Neural crest cell (in vitro differentiated cells): ENCODE data around the gene PEX7. TPM values are rescaled to one million over a fixed set of nuclear protein-coding genes. Genes with fewer than 3 reads are reported as not detected.

ENCODE experiments used
- DNase-seq: peaks from one replicate; pipeline ENCODE4 v3.0.0; 2021; ENCODE audit warnings: low read depth, mixed read lengths, low spot score
- H3K27ac Mint-ChIP-seq: one replicate; pipeline ENCODE4 v1.8.0; 2021; ENCODE audit warnings: mild to moderate bottlenecking, mixed read lengths; ENCODE audit not compliant: unreplicated experiment
- H3K27me3 Mint-ChIP-seq: 2 replicates; pipeline ENCODE4 v1.8.0; 2021; ENCODE audit warnings: low read depth, mild to moderate bottlenecking, mixed read lengths
- H3K36me3 Mint-ChIP-seq: 2 replicates; pipeline ENCODE4 v1.8.0; 2021; ENCODE audit warnings: low read depth, mild to moderate bottlenecking, mixed read lengths
- H3K4me1 Mint-ChIP-seq: 2 replicates; pipeline ENCODE4 v1.8.0; 2021; ENCODE audit warnings: mixed read lengths
- H3K4me3 Mint-ChIP-seq: one replicate; pipeline ENCODE4 v1.8.0; 2021; ENCODE audit warnings: mild to moderate bottlenecking, mixed read lengths
- H3K9me3 Mint-ChIP-seq: 2 replicates; pipeline ENCODE4 v1.8.0; 2021; ENCODE audit warnings: mixed read lengths
- total RNA-seq: library from RNA; stranded (reverse); gene quantifications from 2 replicates; pipeline ENCODE4 v1.2.1, GENCODE V29; 2021
- TF ChIP-seq, protein P1 (sequence below): fragments of 200-600 bp; sonication (generic); conservative IDR thresholded peaks from 2 replicates; pipeline ENCODE4 v1.5.0; 2021; ENCODE audit warnings: antibody characterized with exemption, mild to moderate bottlenecking

The PEX7 gene
- total RNA-seq, 1 donor from 2014 or later: 5.3 TPM

DNA sequence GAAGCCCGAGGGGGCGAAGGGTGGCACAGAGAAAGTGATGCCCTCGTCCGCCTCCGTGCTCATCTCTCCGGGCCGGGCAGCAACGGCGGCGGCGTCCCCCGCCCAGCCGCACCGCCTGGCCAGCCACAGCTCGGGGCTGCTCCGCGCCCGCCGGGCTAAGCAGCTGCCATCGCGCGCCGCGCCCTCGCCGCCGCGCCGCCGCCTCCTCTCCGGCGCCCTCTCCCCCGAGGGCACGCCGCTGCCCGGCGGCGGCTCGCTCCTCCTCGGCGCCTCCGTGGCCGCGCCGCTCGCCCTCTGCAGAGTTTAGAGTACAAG, 30.3 kb upstream of the PEX7 start:
- no peaks in the 10 kb centered on the region for H3K36me3 Mint-ChIP-seq
- TF ChIP-seq, protein P1, sequence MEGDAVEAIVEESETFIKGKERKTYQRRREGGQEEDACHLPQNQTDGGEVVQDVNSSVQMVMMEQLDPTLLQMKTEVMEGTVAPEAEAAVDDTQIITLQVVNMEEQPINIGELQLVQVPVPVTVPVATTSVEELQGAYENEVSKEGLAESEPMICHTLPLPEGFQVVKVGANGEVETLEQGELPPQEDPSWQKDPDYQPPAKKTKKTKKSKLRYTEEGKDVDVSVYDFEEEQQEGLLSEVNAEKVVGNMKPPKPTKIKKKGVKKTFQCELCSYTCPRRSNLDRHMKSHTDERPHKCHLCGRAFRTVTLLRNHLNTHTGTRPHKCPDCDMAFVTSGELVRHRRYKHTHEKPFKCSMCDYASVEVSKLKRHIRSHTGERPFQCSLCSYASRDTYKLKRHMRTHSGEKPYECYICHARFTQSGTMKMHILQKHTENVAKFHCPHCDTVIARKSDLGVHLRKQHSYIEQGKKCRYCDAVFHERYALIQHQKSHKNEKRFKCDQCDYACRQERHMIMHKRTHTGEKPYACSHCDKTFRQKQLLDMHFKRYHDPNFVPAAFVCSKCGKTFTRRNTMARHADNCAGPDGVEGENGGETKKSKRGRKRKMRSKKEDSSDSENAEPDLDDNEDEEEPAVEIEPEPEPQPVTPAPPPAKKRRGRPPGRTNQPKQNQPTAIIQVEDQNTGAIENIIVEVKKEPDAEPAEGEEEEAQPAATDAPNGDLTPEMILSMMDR: no peak
- H3K27ac Mint-ChIP-seq: no peak overlapping the region
- H3K27me3 Mint-ChIP-seq: peaks cover 84% of the 10 kb centered on the region
- no peak overlapping the region for H3K4me3 Mint-ChIP-seq
- peaks cover 2% of the 10 kb centered on the region for H3K9me3 Mint-ChIP-seq
- peaks cover 11% of the 10 kb centered on the region for H3K4me1 Mint-ChIP-seq
- DNase-seq: no peak

DNA sequence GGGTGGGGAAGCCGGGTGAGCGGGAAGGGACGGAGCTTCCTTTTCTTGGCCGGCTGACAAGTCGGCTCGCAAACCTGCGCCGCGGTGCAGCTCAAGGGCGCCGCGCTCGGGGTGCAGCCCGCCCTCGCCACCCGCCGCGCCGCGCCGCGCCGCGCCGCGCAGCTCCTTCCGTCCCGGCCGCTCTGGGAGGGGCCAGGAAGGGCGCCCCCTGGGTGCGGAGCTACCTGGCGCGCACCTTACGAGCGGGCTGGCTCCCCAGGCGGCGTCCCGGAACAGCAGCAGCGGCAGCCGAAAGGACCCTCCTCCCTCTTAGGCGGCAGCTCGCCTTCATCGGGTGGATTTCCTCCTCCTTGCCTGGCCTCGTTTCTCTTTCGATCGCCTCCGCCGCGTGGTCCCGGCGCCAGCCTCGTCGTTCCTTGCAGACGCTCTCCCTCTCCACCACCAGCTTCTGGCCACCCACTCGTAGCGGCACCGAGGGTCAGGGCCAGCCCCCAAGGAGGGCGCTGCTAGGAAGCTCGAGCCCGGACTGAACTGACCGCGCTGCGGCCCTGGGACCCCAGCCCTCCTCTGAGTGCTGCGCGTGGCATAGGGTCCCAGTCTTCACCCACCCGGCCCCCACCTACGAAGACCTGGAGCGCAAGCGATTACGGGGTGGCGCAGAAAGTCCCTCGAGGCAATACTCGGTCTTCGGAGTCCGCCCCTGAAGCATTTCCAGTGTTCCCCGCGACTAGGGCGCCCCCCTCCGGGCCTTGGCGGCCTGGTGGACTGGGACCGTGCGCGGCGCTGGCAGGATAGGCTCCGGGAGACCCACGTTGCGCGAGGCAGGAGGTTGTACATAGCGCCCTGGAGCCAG, 29.8 kb upstream of the PEX7 start, which contains the start of gene MAP3K5:
MAP3K5 (minus strand) TSS at position 68 of the 853 bp plus-strand sequence. CDS start 320 bp downstream, outside the sequence.
- peak within 1 kb of the TSS; percentile 43 for H3K27ac Mint-ChIP-seq
- TF ChIP-seq, protein P1: peak; percentile 74
- no peaks in the 10 kb centered on the region for H3K36me3 Mint-ChIP-seq
- peak; percentile 75 for DNase-seq
- peak within 1 kb of the TSS; percentile 91 for H3K4me3 Mint-ChIP-seq
- H3K4me1 Mint-ChIP-seq: peaks cover 11% of the 10 kb centered on the region
- peaks cover 6% of the 10 kb centered on the region for H3K9me3 Mint-ChIP-seq
- H3K27me3 Mint-ChIP-seq: peaks cover 82% of the 10 kb centered on the region

DNA sequence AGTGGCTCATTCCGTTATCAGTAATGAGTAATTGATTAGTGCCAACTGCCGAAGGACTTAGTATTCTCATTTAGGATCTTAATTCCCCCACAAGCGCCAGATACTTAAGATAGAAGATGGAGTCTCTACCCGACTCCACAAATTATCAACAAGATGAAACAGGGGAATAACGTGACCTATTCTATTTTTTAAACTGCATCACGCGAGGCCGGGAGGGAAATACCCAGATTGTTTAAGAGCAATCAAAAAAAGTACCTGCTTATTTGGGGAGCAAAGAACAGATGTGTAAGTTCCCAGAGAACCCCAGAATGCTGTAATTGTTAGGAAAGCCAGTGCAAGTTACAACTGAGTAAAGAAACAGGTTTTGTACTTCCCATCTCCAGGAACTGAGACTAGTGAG, 29.0 kb upstream of the PEX7 start:
- Mint-ChIP-seq H3K9me3 (peaks cover 11% of the 10 kb centered on the region), H3K4me3 (peak overlapping the region; percentile 91), H3K27me3 (peaks cover 81% of the 10 kb centered on the region), H3K36me3 (no peaks in the 10 kb centered on the region), H3K4me1 (peaks cover 11% of the 10 kb centered on the region), H3K27ac (no peak overlapping the region)
- DNase-seq: no peak
- TF ChIP-seq, protein P1: no peak

DNA sequence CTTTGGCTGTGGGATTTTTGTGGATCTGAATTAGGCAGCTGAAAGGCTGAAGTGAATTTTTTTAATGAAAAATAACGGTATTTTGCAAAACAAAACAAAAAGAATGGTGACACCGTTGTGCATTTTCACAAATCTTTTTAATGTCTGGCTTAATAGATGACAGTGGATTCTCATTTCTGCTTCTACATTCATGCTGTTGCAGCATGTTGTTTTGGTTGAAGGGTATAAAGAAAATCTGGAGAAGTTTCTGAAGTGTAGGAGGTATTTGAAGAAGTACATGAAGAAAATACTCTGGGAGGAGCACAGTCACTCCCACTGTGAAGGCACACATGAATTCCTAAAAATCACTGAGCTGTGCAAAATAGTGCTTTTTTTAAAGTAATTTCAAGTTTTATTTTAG, 27.0 kb upstream of the PEX7 start:
- Mint-ChIP-seq H3K9me3 (peaks cover 12% of the 10 kb centered on the region), H3K36me3 (no peaks in the 10 kb centered on the region)
- TF ChIP-seq, protein P1: no peak

GRCh38 chr6:136795996-136796395, 26.4 kb upstream of the PEX7 start:
- DNase-seq: no peak
- Mint-ChIP-seq H3K27me3 (peaks cover 60% of the 10 kb centered on the region), H3K4me1 (peaks cover 11% of the 10 kb centered on the region), H3K36me3 (no peaks in the 10 kb centered on the region), H3K27ac (no peak overlapping the region), H3K9me3 (peaks cover 12% of the 10 kb centered on the region), H3K4me3 (no peak overlapping the region)
- TF ChIP-seq, protein P1: no peak

More for the DNA sequence above, 27.0 kb upstream of the PEX7 start:
- Mint-ChIP-seq H3K27ac (no peak overlapping the region), H3K4me3 (no peak overlapping the region), H3K27me3 (peaks cover 66% of the 10 kb centered on the region), H3K4me1 (peaks cover 11% of the 10 kb centered on the region)
- DNase-seq: no peak
